ENCODE measurements around the gene WTIP.

WTIP gene

DNA sequence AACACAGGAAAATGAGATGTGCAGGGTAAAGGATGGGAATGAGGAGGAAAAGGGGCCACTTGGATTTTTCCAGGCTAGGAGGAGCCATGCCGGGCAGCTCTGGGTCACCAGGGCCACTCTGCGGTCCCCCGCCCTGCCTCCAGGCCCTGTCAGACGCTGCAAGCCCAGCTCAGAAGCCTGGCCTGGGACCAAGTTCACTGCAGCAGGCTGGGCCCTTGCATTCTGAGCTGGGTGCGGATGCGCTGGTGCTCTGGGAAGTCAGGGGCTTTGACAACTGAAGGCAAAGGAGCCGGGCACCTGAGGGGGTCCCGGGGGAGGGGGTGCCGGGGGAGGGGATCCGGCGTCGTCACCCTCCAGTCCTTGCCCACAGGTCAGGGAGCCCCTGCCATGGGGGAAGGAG is 77.5 kb downstream of the WTIP start:
- TF ChIP-seq, protein P1, sequence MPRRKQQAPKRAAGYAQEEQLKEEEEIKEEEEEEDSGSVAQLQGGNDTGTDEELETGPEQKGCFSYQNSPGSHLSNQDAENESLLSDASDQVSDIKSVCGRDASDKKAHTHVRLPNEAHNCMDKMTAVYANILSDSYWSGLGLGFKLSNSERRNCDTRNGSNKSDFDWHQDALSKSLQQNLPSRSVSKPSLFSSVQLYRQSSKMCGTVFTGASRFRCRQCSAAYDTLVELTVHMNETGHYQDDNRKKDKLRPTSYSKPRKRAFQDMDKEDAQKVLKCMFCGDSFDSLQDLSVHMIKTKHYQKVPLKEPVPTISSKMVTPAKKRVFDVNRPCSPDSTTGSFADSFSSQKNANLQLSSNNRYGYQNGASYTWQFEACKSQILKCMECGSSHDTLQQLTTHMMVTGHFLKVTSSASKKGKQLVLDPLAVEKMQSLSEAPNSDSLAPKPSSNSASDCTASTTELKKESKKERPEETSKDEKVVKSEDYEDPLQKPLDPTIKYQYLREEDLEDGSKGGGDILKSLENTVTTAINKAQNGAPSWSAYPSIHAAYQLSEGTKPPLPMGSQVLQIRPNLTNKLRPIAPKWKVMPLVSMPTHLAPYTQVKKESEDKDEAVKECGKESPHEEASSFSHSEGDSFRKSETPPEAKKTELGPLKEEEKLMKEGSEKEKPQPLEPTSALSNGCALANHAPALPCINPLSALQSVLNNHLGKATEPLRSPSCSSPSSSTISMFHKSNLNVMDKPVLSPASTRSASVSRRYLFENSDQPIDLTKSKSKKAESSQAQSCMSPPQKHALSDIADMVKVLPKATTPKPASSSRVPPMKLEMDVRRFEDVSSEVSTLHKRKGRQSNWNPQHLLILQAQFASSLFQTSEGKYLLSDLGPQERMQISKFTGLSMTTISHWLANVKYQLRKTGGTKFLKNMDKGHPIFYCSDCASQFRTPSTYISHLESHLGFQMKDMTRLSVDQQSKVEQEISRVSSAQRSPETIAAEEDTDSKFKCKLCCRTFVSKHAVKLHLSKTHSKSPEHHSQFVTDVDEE (CRISPR knock-in tag; IDR thresholded peaks at IDR 0.05), result no peak
- TF ChIP-seq ARNTL (CRISPR knock-in tag; IDR thresholded peaks at IDR 0.05; ENCODE audit: borderline replicate concordance, low read depth) (no peak), GLIS3 (CRISPR knock-in tag; IDR thresholded peaks at IDR 0.05) (no peak)
- no peak for ATAC-seq

DNA sequence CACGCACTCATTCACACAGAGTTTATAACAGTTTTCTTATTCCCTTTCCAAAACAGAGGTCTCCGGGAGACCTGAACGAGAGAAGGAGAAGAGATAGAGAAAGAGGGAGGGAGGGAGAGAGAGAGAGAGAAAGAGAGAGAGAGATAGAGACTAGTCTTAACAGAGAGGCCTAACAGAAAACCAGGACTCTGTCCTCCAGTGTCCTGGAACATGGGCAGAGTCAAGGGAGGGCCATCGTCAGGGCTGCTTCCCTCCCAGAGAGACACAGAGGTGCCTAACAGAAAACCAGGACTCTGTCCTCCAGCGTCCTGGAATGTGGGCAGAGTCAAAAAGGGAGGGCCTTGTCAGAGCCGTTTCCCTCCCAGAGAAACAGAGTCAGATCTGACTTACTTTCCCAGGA is 78.7 kb downstream of the WTIP start:
- TF ChIP-seq CSRNP3 (CRISPR knock-in tag; IDR thresholded peaks at IDR 0.05) (no peak), ESRRG (CRISPR knock-in tag; IDR thresholded peaks at IDR 0.05) (no peak), ZNF8 (CRISPR knock-in tag; IDR thresholded peaks at IDR 0.05) (no peak), BACH2 (CRISPR knock-in tag; IDR thresholded peaks at IDR 0.05; ENCODE audit: borderline replicate concordance) (no peak), ISL1 (CRISPR knock-in tag; IDR thresholded peaks at IDR 0.05) (no peak), RARB (CRISPR knock-in tag; IDR thresholded peaks at IDR 0.05) (no peak), ARNTL (CRISPR knock-in tag; IDR thresholded peaks at IDR 0.05; ENCODE audit: borderline replicate concordance, low read depth) (no peak), TCF4 (CRISPR knock-in tag; IDR thresholded peaks at IDR 0.05; ENCODE audit: borderline replicate concordance) (no peak), CSDC2 (CRISPR knock-in tag; IDR thresholded peaks at IDR 0.05) (no peak), PPARA (CRISPR knock-in tag; IDR thresholded peaks at IDR 0.05; ENCODE audit: borderline replicate concordance) (no peak), PATZ1 (CRISPR knock-in tag; IDR thresholded peaks at IDR 0.05; ENCODE audit: borderline replicate concordance) (no peak), GLIS3 (CRISPR knock-in tag; IDR thresholded peaks at IDR 0.05) (no peak), TOX (CRISPR knock-in tag; IDR thresholded peaks at IDR 0.05; ENCODE audit: borderline replicate concordance) (no peak), ZNF70 (CRISPR knock-in tag; IDR thresholded peaks at IDR 0.05) (no peak)
- TF ChIP-seq, protein P2, sequence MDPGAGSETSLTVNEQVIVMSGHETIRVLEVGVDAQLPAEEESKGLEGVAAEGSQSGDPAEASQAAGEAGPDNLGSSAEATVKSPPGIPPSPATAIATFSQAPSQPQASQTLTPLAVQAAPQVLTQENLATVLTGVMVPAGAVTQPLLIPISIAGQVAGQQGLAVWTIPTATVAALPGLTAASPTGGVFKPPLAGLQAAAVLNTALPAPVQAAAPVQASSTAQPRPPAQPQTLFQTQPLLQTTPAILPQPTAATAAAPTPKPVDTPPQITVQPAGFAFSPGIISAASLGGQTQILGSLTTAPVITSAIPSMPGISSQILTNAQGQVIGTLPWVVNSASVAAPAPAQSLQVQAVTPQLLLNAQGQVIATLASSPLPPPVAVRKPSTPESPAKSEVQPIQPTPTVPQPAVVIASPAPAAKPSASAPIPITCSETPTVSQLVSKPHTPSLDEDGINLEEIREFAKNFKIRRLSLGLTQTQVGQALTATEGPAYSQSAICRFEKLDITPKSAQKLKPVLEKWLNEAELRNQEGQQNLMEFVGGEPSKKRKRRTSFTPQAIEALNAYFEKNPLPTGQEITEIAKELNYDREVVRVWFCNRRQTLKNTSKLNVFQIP (CRISPR knock-in tag; IDR thresholded peaks at IDR 0.05; ENCODE audit: borderline replicate concordance, low read depth), result no peak
- TF ChIP-seq, protein P1 (CRISPR knock-in tag; IDR thresholded peaks at IDR 0.05), result no peak
- TF ChIP-seq, protein P3, sequence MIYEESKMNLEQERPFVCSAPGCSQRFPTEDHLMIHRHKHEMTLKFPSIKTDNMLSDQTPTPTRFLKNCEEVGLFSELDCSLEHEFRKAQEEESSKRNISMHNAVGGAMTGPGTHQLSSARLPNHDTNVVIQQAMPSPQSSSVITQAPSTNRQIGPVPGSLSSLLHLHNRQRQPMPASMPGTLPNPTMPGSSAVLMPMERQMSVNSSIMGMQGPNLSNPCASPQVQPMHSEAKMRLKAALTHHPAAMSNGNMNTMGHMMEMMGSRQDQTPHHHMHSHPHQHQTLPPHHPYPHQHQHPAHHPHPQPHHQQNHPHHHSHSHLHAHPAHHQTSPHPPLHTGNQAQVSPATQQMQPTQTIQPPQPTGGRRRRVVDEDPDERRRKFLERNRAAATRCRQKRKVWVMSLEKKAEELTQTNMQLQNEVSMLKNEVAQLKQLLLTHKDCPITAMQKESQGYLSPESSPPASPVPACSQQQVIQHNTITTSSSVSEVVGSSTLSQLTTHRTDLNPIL (CRISPR knock-in tag; IDR thresholded peaks at IDR 0.05; ENCODE audit: low read depth), result no peak
- no peak for ATAC-seq

All from SK-N-SH treated with all-trans-retinoic acid at 6 μM for 48 hours (cell line).